Measurements from ENCODE around the gene PLPPR3.

Gene PLPPR3

GRCh38 chr19:869245-870177 is 47.8 kb upstream of the PLPPR3 start:
- peak; percentile 64 for TF ChIP-seq POLR2AphosphoS5 (IDR thresholded peaks at IDR 0.05; ENCODE audit: low read depth)
- TF ChIP-seq GABPA (IDR thresholded peaks at IDR 0.05; ENCODE audit: low read depth), result no peak
- no peak for DNase-seq (ENCODE audit: low read depth in 1 of 2, low spot score in 1 of 2)
- H3K4me3 ChIP-seq (replicated peaks; ENCODE audit: insufficient read depth, low read length), result no peak overlapping the region
- no peak overlapping the region for H3K27ac ChIP-seq (replicated peaks)
- H3K27me3 ChIP-seq (ENCODE audit: insufficient read depth, poor library complexity, severe bottlenecking), result no peaks in the 10 kb centered on the region

- Histone ChIP-seq H3K27ac (replicated peaks) (no peak overlapping the region), H3K4me3 (replicated peaks; ENCODE audit: insufficient read depth, low read length) (no peak overlapping the region), H3K27me3 (ENCODE audit: insufficient read depth, poor library complexity, severe bottlenecking) (no peaks in the 10 kb centered on the region)
- DNase-seq (ENCODE audit: low read depth in 1 of 2, low spot score in 1 of 2), result no peak
- TF ChIP-seq POLR2AphosphoS5 (IDR thresholded peaks at IDR 0.05; ENCODE audit: low read depth) (no peak), SPI1 (IDR thresholded peaks at IDR 0.05; ENCODE audit: borderline replicate concordance, low read depth) (no peak), GABPA (IDR thresholded peaks at IDR 0.05; ENCODE audit: low read depth) (no peak), CTCF (IDR thresholded peaks at IDR 0.05; ENCODE audit: insufficient read depth, low read length) (no peak), REST (IDR thresholded peaks at IDR 0.05; ENCODE audit: insufficient replicate concordance, low read depth) (no peak)
Observed at GRCh38 chr19:868458-869244, 46.9 kb upstream of the PLPPR3 start.

GRCh38 chr19:867855-868457 is 46.2 kb upstream of the PLPPR3 start:
- no peak for TF ChIP-seq CTCF (IDR thresholded peaks at IDR 0.05; ENCODE audit: insufficient read depth, low read length)
- no peak for TF ChIP-seq REST (IDR thresholded peaks at IDR 0.05; ENCODE audit: insufficient replicate concordance, low read depth)
- no peak; the same call in 1 of the 2 replicates for TF ChIP-seq POLR2AphosphoS5 (IDR thresholded peaks at IDR 0.05; ENCODE audit: low read depth)
- no peak for TF ChIP-seq SPI1 (IDR thresholded peaks at IDR 0.05; ENCODE audit: borderline replicate concordance, low read depth)
- TF ChIP-seq GABPA (IDR thresholded peaks at IDR 0.05; ENCODE audit: low read depth), result no peak
- no peaks in the 10 kb centered on the region for H3K27me3 ChIP-seq (ENCODE audit: insufficient read depth, poor library complexity, severe bottlenecking)
- no peak overlapping the region for H3K4me3 ChIP-seq (replicated peaks; ENCODE audit: insufficient read depth, low read length)
- H3K27ac ChIP-seq (replicated peaks), result no peak overlapping the region
- no peak for DNase-seq (ENCODE audit: low read depth in 1 of 2, low spot score in 1 of 2)
